ACC112 (cell line): ENCODE data around the gene SARNP.
"Not testable (repeated sequence)": the region's sequence is repeated elsewhere in the genome, so short reads cannot be mapped to it uniquely, and the experiment has no call there.

Experiments used
- H2AFZ ChIP-seq: fragments of 200-600 bp; sonication (generic); one replicate; pipeline ENCODE4 v1.6.0; 2017; ENCODE audit warnings: antibody characterized with exemption, low read length; ENCODE audit not compliant: unreplicated experiment
- H3K27ac ChIP-seq: fragments of 200-600 bp; sonication (generic); 2 replicates; pipeline ENCODE4 v1.5.1; 2014; ENCODE audit warnings: low read depth, mild to moderate bottlenecking, antibody characterized with exemption, low read length, moderate library complexity
- H3K27me3 ChIP-seq: fragments of 200-600 bp; sonication (generic); 2 replicates; pipeline ENCODE4 v1.6.1; 2014; ENCODE audit warnings: mild to moderate bottlenecking, antibody characterized with exemption, low read length, moderate library complexity, mixed read lengths; ENCODE audit not compliant: insufficient read depth
- H3K36me3 ChIP-seq: fragments of 200-600 bp; sonication (generic); 2 replicates; pipeline ENCODE4 v1.6.1; 2016; ENCODE audit warnings: mild to moderate bottlenecking, antibody characterized with exemption, low read length, moderate library complexity, mixed read lengths; ENCODE audit not compliant: insufficient read depth
- H3K4me1 ChIP-seq: fragments of 200-600 bp; sonication (generic); one replicate; pipeline ENCODE4 v1.6.1; 2016; ENCODE audit warnings: low read length, mixed read lengths; ENCODE audit not compliant: insufficient read depth, unreplicated experiment, control insufficient read depth
- H3K4me3 ChIP-seq: fragments of 200-600 bp; sonication (generic); 2 replicates; pipeline ENCODE4 v1.5.1; 2014; ENCODE audit warnings: mild to moderate bottlenecking, low read depth, low read length
- H3K79me2 ChIP-seq: fragments of 200-600 bp; sonication (generic); one replicate; pipeline ENCODE4 v1.6.0; 2016; ENCODE audit warnings: low read length; ENCODE audit not compliant: control insufficient read depth, unreplicated experiment, insufficient read depth

Gene SARNP

DNA sequence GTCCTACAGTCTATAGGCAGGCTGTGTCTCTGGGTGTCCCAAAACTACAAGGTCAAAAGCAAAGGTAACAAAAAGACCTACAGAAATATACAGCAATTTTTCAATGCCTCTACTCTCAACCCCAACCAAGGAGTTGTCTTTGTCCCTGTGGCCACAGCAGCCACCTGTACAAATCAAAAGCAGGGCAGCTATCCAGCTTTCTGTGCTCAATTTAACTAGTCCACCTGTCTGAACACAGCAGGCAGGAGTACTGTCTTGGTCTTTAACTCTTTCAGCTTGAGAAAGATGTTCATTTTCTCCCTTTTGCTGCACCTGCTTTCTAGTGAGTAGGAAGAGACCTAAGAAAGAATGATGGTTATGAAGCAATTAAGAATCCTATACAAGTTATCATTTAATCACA, 54.9 kb downstream of the SARNP start:
- H3K27ac ChIP-seq: no peak overlapping the region
- H3K79me2 ChIP-seq: peaks cover 3% of the 10 kb centered on the region
- H3K4me1 ChIP-seq: no peaks in the 10 kb centered on the region
- H3K4me3 ChIP-seq: no peak overlapping the region
- no peaks in the 10 kb centered on the region for H3K27me3 ChIP-seq
- H3K36me3 ChIP-seq: peaks cover 30% of the 10 kb centered on the region
- no peak overlapping the region for H2AFZ ChIP-seq

- Histone ChIP-seq H3K27ac (no peak overlapping the region), H3K4me1 (no peaks in the 10 kb centered on the region), H3K36me3 (peaks cover 29% of the 10 kb centered on the region)
These were observed 56.9 kb downstream of the SARNP start for GRCh38 chr12:55760663-55761062.

DNA sequence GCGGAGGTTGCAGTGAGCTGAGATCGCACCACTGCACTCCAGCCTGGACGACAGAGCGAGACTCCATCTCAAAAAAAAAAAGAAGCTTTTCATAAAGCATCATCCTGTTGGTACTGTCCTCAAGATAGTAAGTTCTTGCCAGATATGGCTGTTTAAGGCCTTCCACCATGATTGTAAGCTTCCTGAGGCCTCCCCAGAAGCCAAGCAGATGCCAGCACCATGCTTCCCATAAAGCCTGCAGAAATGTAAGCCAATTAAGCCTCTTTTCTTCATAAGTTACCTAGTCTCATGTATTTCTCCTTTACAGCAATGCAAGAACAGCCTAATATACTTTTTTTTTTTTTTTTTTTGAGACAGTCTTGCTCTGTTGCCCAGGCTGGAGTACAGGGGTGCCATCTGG, 58.9 kb downstream of the SARNP start:
- H3K79me2 ChIP-seq, H3K27me3 ChIP-seq, H3K4me3 ChIP-seq, H3K4me1 ChIP-seq, H3K27ac ChIP-seq, H2AFZ ChIP-seq: not testable (repeated sequence)
- peaks cover 31% of the 10 kb centered on the region for H3K36me3 ChIP-seq

More at GRCh38 chr12:55760663-55761062, 56.9 kb downstream of the SARNP start:
- Histone ChIP-seq H3K27me3 (no peaks in the 10 kb centered on the region), H3K4me3 (no peak overlapping the region), H2AFZ (no peak overlapping the region), H3K79me2 (no peaks in the 10 kb centered on the region)

GRCh38 chr12:55757701-55758100, 59.8 kb downstream of the SARNP start:
- no peak overlapping the region for H3K4me3 ChIP-seq
- no peaks in the 10 kb centered on the region for H3K79me2 ChIP-seq
- no peak overlapping the region for H3K27ac ChIP-seq
- H2AFZ ChIP-seq: no peak overlapping the region
- H3K4me1 ChIP-seq: no peaks in the 10 kb centered on the region
- H3K36me3 ChIP-seq: peaks cover 29% of the 10 kb centered on the region
- no peaks in the 10 kb centered on the region for H3K27me3 ChIP-seq

DNA sequence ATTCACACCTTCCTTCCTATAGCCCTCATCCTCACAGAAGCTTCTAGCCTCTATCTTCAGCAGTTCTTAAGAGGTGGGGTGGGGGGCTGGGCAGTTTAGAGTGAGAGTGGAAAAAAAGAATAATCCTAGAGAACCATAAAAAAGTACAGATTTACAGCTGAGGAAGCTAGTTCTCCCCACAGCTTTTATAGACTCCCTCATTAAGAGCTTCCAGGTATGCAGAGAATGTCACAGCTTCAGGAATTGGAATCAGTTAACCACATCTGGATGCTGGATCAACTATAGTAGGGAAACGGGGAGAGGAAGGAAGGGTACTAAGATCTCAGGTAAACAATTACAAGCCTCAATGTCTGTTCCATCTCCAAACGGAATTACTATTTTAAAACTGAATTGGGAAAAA, 62.3 kb downstream of the SARNP start:
- Histone ChIP-seq H3K36me3 (peaks cover 25% of the 10 kb centered on the region), H3K27ac (no peak overlapping the region), H3K4me3 (no peak overlapping the region), H3K4me1 (no peaks in the 10 kb centered on the region), H3K79me2 (no peaks in the 10 kb centered on the region), H2AFZ (no peak overlapping the region), H3K27me3 (no peaks in the 10 kb centered on the region)

DNA sequence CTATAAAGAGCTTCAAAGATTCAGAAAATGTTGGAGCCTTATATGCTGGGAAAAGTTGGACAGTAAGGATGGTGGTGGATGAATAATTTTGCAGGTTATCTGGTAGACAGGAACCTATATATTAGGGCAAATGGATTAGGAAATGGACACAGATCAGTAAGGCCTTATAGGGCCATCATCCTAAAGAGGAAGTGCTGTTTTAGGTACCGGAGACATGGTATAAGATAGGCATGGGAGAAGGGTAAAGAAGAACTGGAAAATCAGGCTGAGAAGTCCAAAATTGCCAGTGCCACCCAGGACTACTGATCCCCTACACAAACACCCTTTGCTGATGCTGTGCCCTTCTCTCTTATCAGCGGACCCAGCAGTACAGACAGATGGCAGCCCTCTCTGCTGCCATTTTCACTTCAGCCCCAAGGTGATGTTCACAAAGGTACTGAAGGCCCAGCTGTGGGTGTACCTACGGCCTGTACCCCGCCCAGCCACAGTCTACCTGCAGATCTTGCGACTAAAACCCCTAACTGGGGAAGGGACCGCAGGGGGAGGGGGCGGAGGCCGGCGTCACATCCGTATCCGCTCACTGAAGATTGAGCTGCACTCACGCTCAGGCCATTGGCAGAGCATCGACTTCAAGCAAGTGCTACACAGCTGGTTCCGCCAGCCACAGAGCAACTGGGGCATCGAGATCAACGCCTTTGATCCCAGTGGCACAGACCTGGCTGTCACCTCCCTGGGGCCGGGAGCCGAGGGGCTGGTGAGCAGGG, 69.1 kb downstream of the SARNP start:
- Histone ChIP-seq H3K4me3 (no peak overlapping the region), H3K27me3 (no peaks in the 10 kb centered on the region), H2AFZ (no peak overlapping the region), H3K27ac (no peak overlapping the region), H3K4me1 (peaks cover 23% of the 10 kb centered on the region), H3K79me2 (peaks cover 6% of the 10 kb centered on the region), H3K36me3 (0 out of 2 replicates have a peak, but pooled peaks cover 3% of the 10 kb centered on the region)

DNA sequence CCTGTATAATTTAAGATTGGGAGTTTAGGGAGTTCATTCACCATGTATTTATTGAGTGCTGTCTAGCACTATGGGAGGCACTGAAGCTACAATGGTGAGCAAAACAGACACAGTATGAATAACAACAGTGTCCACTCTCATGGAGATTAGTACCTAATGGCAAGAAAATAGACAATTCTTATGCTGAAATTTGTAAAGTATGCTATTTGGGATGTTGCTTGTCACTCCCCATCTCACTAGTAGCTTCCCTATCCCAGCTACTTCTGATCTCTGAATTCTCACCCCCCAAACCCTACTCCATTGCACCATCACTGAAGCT, 70.7 kb downstream of the SARNP start:
- Histone ChIP-seq H3K79me2 (peaks cover 6% of the 10 kb centered on the region), H2AFZ (no peak overlapping the region), H3K27ac (no peak overlapping the region), H3K4me3 (no peak overlapping the region), H3K27me3 (no peaks in the 10 kb centered on the region), H3K36me3 (no peaks in the 10 kb centered on the region), H3K4me1 (peaks cover 27% of the 10 kb centered on the region)

DNA sequence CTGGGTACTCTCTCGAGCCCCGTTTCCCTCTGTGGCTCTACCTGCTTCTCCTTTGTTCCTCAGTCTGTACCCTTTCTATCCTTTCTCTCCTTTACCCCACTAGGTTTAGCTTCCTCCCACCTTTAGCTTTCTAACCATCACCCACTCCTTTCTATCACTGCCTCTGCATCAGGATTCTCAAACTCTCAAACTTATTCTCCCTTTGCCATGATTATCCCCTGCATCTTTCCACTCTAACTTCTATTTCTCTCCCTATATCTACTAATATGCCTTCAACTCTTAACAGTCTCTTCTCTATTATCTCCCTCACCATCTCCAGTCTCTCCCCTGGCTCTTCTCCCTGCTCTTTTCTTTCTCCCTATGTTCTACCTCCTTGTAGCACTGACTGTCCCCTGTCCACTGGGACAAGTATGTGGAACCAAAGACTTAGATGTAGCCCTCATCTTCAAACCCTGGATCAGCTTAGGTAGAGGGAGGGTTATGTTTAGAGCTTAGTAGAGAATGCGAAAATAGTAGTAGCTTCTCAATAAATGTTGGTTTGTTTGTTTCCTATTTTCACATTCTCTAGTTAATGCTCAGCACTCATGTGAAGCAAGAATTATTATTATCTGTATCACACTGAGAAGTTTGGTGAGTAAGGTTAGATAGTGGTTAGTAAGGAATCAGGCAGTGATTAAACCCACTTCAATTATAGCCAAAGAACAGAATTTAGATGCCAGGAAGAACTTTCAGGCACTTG, 71.2 kb downstream of the SARNP start:
- Histone ChIP-seq H3K27ac (peak overlapping the region; percentile 9; the same call in 1 of the 2 replicates), H3K4me1 (peaks cover 27% of the 10 kb centered on the region), H2AFZ (no peak overlapping the region), H3K79me2 (peaks cover 6% of the 10 kb centered on the region), H3K27me3 (no peaks in the 10 kb centered on the region), H3K4me3 (no peak overlapping the region), H3K36me3 (no peaks in the 10 kb centered on the region)

DNA sequence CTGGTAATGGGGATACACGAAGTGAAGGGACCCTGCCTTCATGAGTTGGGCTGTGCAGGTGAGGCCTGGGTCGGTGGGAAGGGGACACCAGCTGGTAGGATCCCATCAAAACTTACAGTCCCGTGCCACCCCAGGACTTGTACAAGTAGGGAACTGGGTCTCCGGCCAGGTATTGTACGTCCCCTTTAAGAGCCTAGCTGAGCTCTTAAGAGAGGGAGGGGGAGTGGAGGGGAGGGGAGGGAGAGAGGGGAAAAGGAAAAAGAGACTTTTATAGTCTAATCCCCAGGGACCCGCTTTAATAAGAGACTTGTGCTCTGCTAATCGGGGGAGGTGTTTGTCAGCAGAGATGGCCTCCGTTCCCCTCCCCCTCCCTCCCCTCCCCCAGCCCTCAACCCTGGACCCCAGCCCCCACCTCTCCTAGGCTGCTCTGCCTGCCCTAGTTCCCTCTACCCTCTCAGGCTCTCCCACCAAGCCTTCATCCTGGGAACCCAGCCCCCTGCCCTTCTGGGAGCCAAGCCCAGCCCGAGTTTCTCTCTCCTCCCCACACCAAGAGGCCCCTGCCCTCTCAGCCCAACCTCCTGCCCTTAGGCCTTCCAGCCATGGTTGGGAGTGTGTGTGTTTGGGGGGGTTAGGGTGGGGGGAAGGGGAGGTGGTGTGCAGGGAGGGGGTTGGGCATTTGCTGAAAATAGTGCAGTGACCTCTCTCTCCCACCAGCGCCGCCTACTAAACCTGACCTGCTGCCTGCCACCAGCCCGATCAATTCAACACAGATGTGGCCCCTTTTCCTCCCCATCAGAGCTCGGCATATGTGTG, 72.0 kb downstream of the SARNP start:
- H3K79me2 ChIP-seq: peaks cover 6% of the 10 kb centered on the region
- no peak overlapping the region for H2AFZ ChIP-seq
- H3K4me1 ChIP-seq: peaks cover 27% of the 10 kb centered on the region
- no peaks in the 10 kb centered on the region for H3K27me3 ChIP-seq
- H3K4me3 ChIP-seq: peak overlapping the region; percentile 82
- no peak overlapping the region for H3K27ac ChIP-seq
- no peaks in the 10 kb centered on the region for H3K36me3 ChIP-seq

DNA sequence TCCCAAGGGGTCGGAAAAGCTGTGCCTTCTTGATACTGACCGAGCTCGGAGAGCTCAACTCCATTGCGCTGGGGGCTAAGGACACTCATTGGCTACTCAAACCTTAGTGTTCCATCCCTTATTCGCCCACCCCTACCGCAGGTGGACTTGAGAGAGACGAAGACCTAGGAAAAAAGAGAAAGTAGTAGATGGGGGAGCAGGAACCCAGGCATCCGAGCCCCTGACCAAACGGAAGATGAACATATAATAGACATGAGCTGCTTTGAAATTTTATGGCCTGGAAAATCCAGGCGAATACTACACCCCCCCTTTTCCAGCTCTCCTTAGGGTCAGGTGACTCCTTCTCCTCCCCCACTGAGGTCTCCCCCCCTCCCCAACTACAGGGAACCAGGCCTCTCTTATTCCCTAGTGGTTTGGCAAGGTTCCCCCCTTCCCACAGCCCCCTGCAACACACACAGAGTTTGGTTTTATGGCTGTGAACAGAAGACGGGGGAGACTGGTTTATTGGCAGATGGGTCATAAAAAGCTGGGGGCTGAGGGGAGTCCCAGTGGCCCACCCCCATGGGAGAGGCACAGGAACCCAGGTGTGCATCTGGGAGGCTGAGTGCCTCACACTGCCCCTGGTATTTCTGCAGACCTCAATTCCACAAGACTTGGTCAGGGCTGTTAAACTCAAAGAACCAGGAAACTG, 73.0 kb downstream of the SARNP start:
- H3K4me1 ChIP-seq: peaks cover 27% of the 10 kb centered on the region
- H2AFZ ChIP-seq: no peak overlapping the region
- H3K36me3 ChIP-seq: no peaks in the 10 kb centered on the region
- peak overlapping the region; percentile 82 for H3K4me3 ChIP-seq
- H3K27me3 ChIP-seq: no peaks in the 10 kb centered on the region
- peaks cover 6% of the 10 kb centered on the region for H3K79me2 ChIP-seq
- H3K27ac ChIP-seq: no peak overlapping the region
